Measurements from ENCODE around the gene AGPAT2. TPM values are rescaled to one million over a fixed set of nuclear protein-coding genes. Genes with fewer than 3 reads are reported as not detected.

The AGPAT2 gene
- total and polyA plus RNA-seq, 2 of the 4 experiments (the other 2 are of a cell fraction), result 16.1 to 39.5 TPM

- CTCF ChIA-PET, result no interaction called here
Measured at GRCh38 chr9:136728548-136729123, 41.4 kb upstream of the AGPAT2 start.

More at GRCh38 chr9:136728548-136729123, 41.4 kb upstream of the AGPAT2 start:
- peak overlapping the region; percentile 97 for H2AK9ac ChIP-seq (replicated peaks; ENCODE audit: low read depth, low read length, poor library complexity)
- H3K9me3 ChIP-seq (ENCODE audit: control insufficient read depth, insufficient read depth, low read length), result no peaks in the 10 kb centered on the region
- WGBS, 2 experiments (ENCODE audit: extremely low coverage in 2 of 2, insufficient read length in 1 of 2), result 2% methylated on average over 47 of the region's 53 CpGs; no CpG with 5 or more reads in 1 of the 2 experiments
- H2BK20ac ChIP-seq (ENCODE audit: low read depth, low read length), result no peak overlapping the region
- no peak overlapping the region for H2BK120ac ChIP-seq (ENCODE audit: low read depth, low read length)
- peaks cover 15% of the 10 kb centered on the region for H3K9me1 ChIP-seq (ENCODE audit: insufficient read depth, low read length)
- H4K20me1 ChIP-seq (ENCODE audit: insufficient read depth, low read length), result peaks cover 43% of the 10 kb centered on the region
- H3K56ac ChIP-seq (ENCODE audit: extremely low read depth, insufficient read depth, low read length), result no peak overlapping the region
- POLR2A ChIA-PET (ENCODE audit: unreplicated experiment), result interaction anchor here (0.7 kb wide), 1 partner anchor 33 kb away, joined by 3 read pairs; no protein-coding TSS in a partner anchor
- peak overlapping the region; percentile 98 for H3K4me3 ChIP-seq (ENCODE audit: insufficient read depth, low read depth, low read length)
- H3K4me2 ChIP-seq (ENCODE audit: low read depth, low read length), result peak overlapping the region; percentile 71
- intact Hi-C loops (cut with micrococcal nuclease) (no loop called here), in situ Hi-C loops (cut with MboI; ENCODE audit: low sequenced_read_pairs) (no loop called here), dilution Hi-C loops (cut with HindIII; ENCODE audit: low sequenced_read_pairs, unreplicated experiment) (no loop called here)
- H3K79me1 ChIP-seq (ENCODE audit: low read depth in 1 of 2, low read length in 2 of 2), result peaks cover 22 to 72% of the 10 kb centered on the region in 2 experiments
- H3K4me1 ChIP-seq (ENCODE audit: control insufficient read depth, insufficient read depth, low read length), result peaks cover 14% of the 10 kb centered on the region
- no peak overlapping the region for H2BK15ac ChIP-seq (ENCODE audit: low read depth, low read length)
- no TSS peak for BruUV-seq (replicated peaks)
- H2AK5ac ChIP-seq (ENCODE audit: low read depth, low read length), result peak overlapping the region; percentile 90
- TF ChIP-seq USF2 (IDR thresholded peaks at IDR 0.05; ENCODE audit: low read depth, low read length) (no peak), RFX5 (IDR thresholded peaks at IDR 0.05; ENCODE audit: low read depth, low read length) (no peak), CHD1 (IDR thresholded peaks at IDR 0.05; ENCODE audit: low read depth, low read length) (no peak), BHLHE40 (IDR thresholded peaks at IDR 0.05; ENCODE audit: low read depth, low read length) (no peak), SMC3 (IDR thresholded peaks at IDR 0.05; ENCODE audit: low read depth, low read length) (no peak), CEBPB (IDR thresholded peaks at IDR 0.05; ENCODE audit: low read depth, low read length) (no peak), FOS (IDR thresholded peaks at IDR 0.05; ENCODE audit: low read depth, low read length) (no peak), ELK1 (IDR thresholded peaks at IDR 0.05; ENCODE audit: borderline replicate concordance, low read depth, low read length) (no peak), RCOR1 (IDR thresholded peaks at IDR 0.05; ENCODE audit: insufficient replicate concordance, low read length) (no peak), MAFK (IDR thresholded peaks at IDR 0.05; ENCODE audit: low read depth, low read length) (no peak), MAZ (IDR thresholded peaks at IDR 0.05; ENCODE audit: borderline replicate concordance, low read depth, low read length) (no peak), RAD21 (IDR thresholded peaks at IDR 0.05; ENCODE audit: low read length) (no peak), MXI1 (IDR thresholded peaks at IDR 0.05; ENCODE audit: borderline replicate concordance, low read depth, low read length) (no peak), POLR2A (IDR thresholded peaks at IDR 0.05; ENCODE audit: low read depth, low read length) (no peak), CTCF (conservative IDR thresholded peaks at IDR 0.05; ENCODE audit: low read depth, low read length) (no peak), NFE2L2 (IDR thresholded peaks at IDR 0.05; ENCODE audit: low read depth, low read length) (no peak)
- H3K23ac ChIP-seq (ENCODE audit: low read depth, low read length), result peak overlapping the region; percentile 71
- peak overlapping the region; percentile 38; the same call in 1 of the 2 replicates for H4K91ac ChIP-seq (ENCODE audit: insufficient read depth, low read depth, low read length)
- peak overlapping the region; percentile 48 for H3K9ac ChIP-seq (ENCODE audit: low read depth, low read length)
- peak overlapping the region; percentile 90 for H3K14ac ChIP-seq (replicated peaks; ENCODE audit: low read depth, low read length)
- DNase-seq, result peak; percentile 29
- H2AFZ ChIP-seq (replicated peaks; ENCODE audit: low read length, poor library complexity), result peak overlapping the region; percentile 92
- peak; percentile 52 for ATAC-seq (ENCODE audit: low read depth)
- H4K5ac ChIP-seq (ENCODE audit: low read depth, low read length), result peak overlapping the region; percentile 19
- no peak overlapping the region for H2BK5ac ChIP-seq (ENCODE audit: low read depth, low read length, poor library complexity, severe bottlenecking)
- peaks cover 27% of the 10 kb centered on the region for H3K36me3 ChIP-seq (ENCODE audit: control insufficient read depth, insufficient read depth, low read length)
- peak overlapping the region; percentile 40; the same call in 1 of the 2 replicates for H3K27ac ChIP-seq (ENCODE audit: insufficient read depth, low read length)
- H4K8ac ChIP-seq (ENCODE audit: low read depth in 2 of 2, low read length in 2 of 2), result peak overlapping the region; percentile 76 to 84; a peak in 3 of 4 replicates
- H3K4ac ChIP-seq (ENCODE audit: low read depth, low read length), result peak overlapping the region; percentile 84
- H3K18ac ChIP-seq (ENCODE audit: low read depth, low read length), result no peak overlapping the region
- H3K27me3 ChIP-seq (ENCODE audit: control insufficient read depth, insufficient read depth, low read length), result no peaks in the 10 kb centered on the region

Data from IMR-90 (cell line).